K562 (cell line): ENCODE measurements around the gene SBF1. TPM values are rescaled to one million over a fixed set of nuclear protein-coding genes. Genes with fewer than 3 reads are reported as not detected.

ENCODE experiments used
- ATAC-seq: fragments of 200-7000 bp; cut with Tn5 transposase; 3 replicates; pipeline ENCODE4 v1.9.1; 2020; ENCODE audit warnings: moderate library complexity
- BruUV-seq: library from RNA; stranded (reverse); fragments of 400-500 nt; replicated peaks from 2 replicates; lab custom pipeline; 2021; lab: Mats Ljungman, UMichigan
- CTCF ChIA-PET: fragments of 300-600 bp; formaldehyde crosslinking; extraction: SDS; loops from one replicate; lab custom pipeline; 2021; ENCODE audit warnings: low intra/inter-chr PET ratio; lab: Yijun Ruan, JAX
- POLR2A ChIA-PET: fragments of 300-600, 350-650 bp; sonication (Branson Sonifier 250); formaldehyde crosslinking; extraction: SDS; loops from one replicate; lab custom pipeline; 2021; ENCODE audit warnings: antibody characterized with exemption, inconsistent platforms; lab: Yijun Ruan, JAX
- DNase-seq, 4 experiments: peaks; one replicate each; pipeline versions ENCODE4 v3.0.0 to v3.0.0-alpha.2; 2011 to 2018; ENCODE audit warnings: low spot score in 3 of 4, mixed read lengths in 3 of 4; ENCODE audit errors: extremely low read depth in 1 of 4
- FAIRE-seq: peaks from 2 replicates; lab custom pipeline; 2011; peaks lifted over from hg19 to GRCh38; lab: Jason Lieb, UNC
- H2AFZ ChIP-seq: 2 replicates; pipeline ENCODE4 v1.6.0; 2011; ENCODE audit warnings: low read depth, low read length, control low read depth, inconsistent platforms
- H3K27ac ChIP-seq: fragments of 200-600 bp; 3 replicates; pipeline ENCODE4 v1.8.0; 2011; ENCODE audit warnings: low read depth, mild to moderate bottlenecking, control low read depth, inconsistent platforms, low read length, moderate library complexity, mixed read lengths; ENCODE audit errors: extremely low read depth
- H3K27me3 ChIP-seq, 2 experiments: fragments of 300-600 bp in 1 of 2; 2 replicates in 1 of 2; 3 replicates in 1 of 2; pipeline versions ENCODE4 v1.6.0 to v1.8.0; 2011; ENCODE audit warnings: inconsistent platforms in 2 of 2, low read length in 2 of 2, mild to moderate bottlenecking in 1 of 2, mixed read lengths in 1 of 2, moderate library complexity in 1 of 2; ENCODE audit not compliant: control insufficient read depth in 2 of 2, insufficient read depth in 2 of 2
- H3K36me3 ChIP-seq: fragments of 300-600 bp; 3 replicates; pipeline ENCODE4 v1.8.0; 2011; ENCODE audit warnings: mild to moderate bottlenecking, low read length, inconsistent platforms; ENCODE audit not compliant: control insufficient read depth, insufficient read depth
- H3K4me1 ChIP-seq, 2 experiments: fragments of 200-600 bp in 1 of 2; replicated peaks in 1 of 2; 2 replicates in 1 of 2; 3 replicates in 1 of 2; pipeline versions ENCODE4 v1.5.1 to v1.8.0; 2011; ENCODE audit warnings: inconsistent platforms in 2 of 2, low read length in 2 of 2, mild to moderate bottlenecking in 1 of 2, mixed read lengths in 1 of 2, moderate library complexity in 1 of 2; ENCODE audit not compliant: control insufficient read depth in 2 of 2, insufficient read depth in 2 of 2
- H3K4me2 ChIP-seq: 2 replicates; pipeline ENCODE4 v1.6.1; 2011; ENCODE audit warnings: low read length, control low read depth, inconsistent platforms, mixed read lengths; ENCODE audit not compliant: insufficient read depth
- H3K4me3 ChIP-seq: fragments of 200-600 bp; sonication (generic), shearing (Covaris generic); 2 replicates; pipeline ENCODE4 v1.5.1; 2016; ENCODE audit warnings: control low read depth, inconsistent platforms
- H3K79me2 ChIP-seq: fragments of 200-600 bp; 3 replicates; pipeline ENCODE4 v1.8.0; 2011; ENCODE audit warnings: low read length, inconsistent platforms; ENCODE audit not compliant: control insufficient read depth, insufficient read depth
- H3K9ac ChIP-seq, 2 experiments: 2 replicates each; pipeline versions ENCODE4 v1.6.0 to v1.6.1; 2011; ENCODE audit warnings: low read depth in 2 of 2, low read length in 2 of 2, control low read depth in 1 of 2, inconsistent platforms in 1 of 2, mild to moderate bottlenecking in 1 of 2, mixed read lengths in 1 of 2; ENCODE audit not compliant: insufficient read depth in 1 of 2
- H3K9me1 ChIP-seq: one replicate; pipeline ENCODE4 v1.6.0; 2011; ENCODE audit warnings: inconsistent platforms, mild to moderate bottlenecking, low read length, moderate library complexity; ENCODE audit not compliant: control insufficient read depth, insufficient read depth
- H3K9me3 ChIP-seq: replicated peaks from 2 replicates; pipeline ENCODE4 v1.5.1; 2011; ENCODE audit warnings: low read depth, low read length, inconsistent platforms; ENCODE audit not compliant: control insufficient read depth, insufficient read depth
- H4K20me1 ChIP-seq: replicated peaks from 2 replicates; pipeline ENCODE4 v1.6.1; 2011; ENCODE audit warnings: low read length, inconsistent platforms, mixed read lengths; ENCODE audit not compliant: control insufficient read depth, insufficient read depth
- DEAF1 ChIP-seq: fragments of 450-650 bp; formaldehyde crosslinking; IDR thresholded peaks from 2 replicates; pipeline ENCODE4 v1.4.0; 2020; ENCODE audit warnings: mild to moderate bottlenecking, moderate library complexity
- DLX4 ChIP-seq: fragments of 250-450 bp; sonication (Bioruptor Pico); IDR thresholded peaks from 2 replicates; pipeline ENCODE4 v1.6.1; 2021; ENCODE audit warnings: mild to moderate bottlenecking
- DMBX1 ChIP-seq: fragments of 250-450 bp; sonication (Bioruptor Pico); IDR thresholded peaks from 2 replicates; pipeline ENCODE4 v1.8.0; 2022; ENCODE audit warnings: inconsistent platforms, mild to moderate bottlenecking, moderate library complexity, borderline replicate concordance
- LARP7 ChIP-seq: fragments of 450-650 bp; IDR thresholded peaks from 2 replicates; pipeline ENCODE4 v1.6.1; 2016
- RBBP5 ChIP-seq: fragments of 200-600 bp; sonication (generic); IDR thresholded peaks from 2 replicates; pipeline ENCODE4 v1.6.1; 2012; ENCODE audit warnings: borderline replicate concordance, mild to moderate bottlenecking, low read length, control low read depth, inconsistent platforms; ENCODE audit not compliant: insufficient read depth, poor library complexity, severe bottlenecking
- ZBTB17 ChIP-seq: fragments of 450-650 bp; formaldehyde crosslinking; IDR thresholded peaks from 2 replicates; pipeline ENCODE4 v1.4.0; 2020; ENCODE audit warnings: mild to moderate bottlenecking
- ZNF133 ChIP-seq: fragments of 250-450 bp; sonication (Bioruptor Pico); IDR thresholded peaks from 2 replicates; pipeline ENCODE4 v1.4.0; 2020; ENCODE audit warnings: mild to moderate bottlenecking
- ZNF282 ChIP-seq: sonication (generic); formaldehyde crosslinking; IDR thresholded peaks from 2 replicates; pipeline ENCODE4 v1.8.1; 2023; ENCODE audit warnings: missing genetic modification reagents
- ZNF395 ChIP-seq: fragments of 200-800 bp; sonication (Bioruptor generic); IDR thresholded peaks from 2 replicates; pipeline ENCODE4 v1.6.1; 2017; ENCODE audit warnings: missing genetic modification characterization, missing compliant biosample characterization
- WGBS: fragments of 100-300 bp; shearing (Covaris generic); methylation state at CpG from one replicate; pipeline ENCODE4 v1.1.6; 2016; ENCODE audit warnings: low coverage, mixed read lengths; ENCODE audit not compliant: insufficient coverage; ENCODE audit errors: missing lambda C conversion rate; 5-methylcytosine and 5-hydroxymethylcytosine counted together
- in situ Hi-C: fragments of 300-500 bp; cut with MboI; formaldehyde crosslinking; loops from 4 replicates; pipeline ENCODE4 v1.15.0; 2018; ENCODE audit warnings: inconsistent platforms, mixed read lengths
- intact Hi-C: fragments of 100-400 bp; cut with micrococcal nuclease; formaldehyde crosslinking; loops from 2 replicates; pipeline ENCODE4 v1.14.2; 2022
- polyA plus RNA-seq, 8 experiments: library from polyadenylated mRNA; depleted of rRNA in 4 of 8; stranded (reverse) in 5 of 8; unstranded in 3 of 8; fragments of >200 nt; fragmentation: Nextera tagmentation in 2 of 8; fragmentation: Illumina TruSeq in 1 of 8; extraction: Ambion mirVana in 2 of 8; extraction: Trizol in 1 of 8; gene quantifications; 2 replicates each; pipeline versions ENCODE4 v1.2.1 to v1.2.3, GENCODE V29; 2011 to 2014; ENCODE audit warnings: inconsistent platforms in 1 of 8, missing spikeins in 1 of 8
- total RNA-seq, 7 experiments: library from RNA; depleted of rRNA in 6 of 7; stranded (reverse); fragments of >200 nt in 6 of 7; fragmentation: Illumina TruSeq in 2 of 7; extraction: Trizol in 2 of 7; gene quantifications; 2 replicates each; pipeline versions ENCODE4 v1.2.1 to v1.2.3, GENCODE V29; 2011 to 2021; ENCODE audit warnings: low replicate concordance in 1 of 7

Gene SBF1
- total and polyA plus RNA-seq, 9 of the 15 experiments (the other 6 are each of a cell fraction or from before 2014, with no cell fraction given) = 0.44 to 50.4 (median 11.4) TPM

GRCh38 chr22:50400406-50400805 lies 74.4 kb downstream of the SBF1 start:
- H3K79me2 ChIP-seq = peaks cover 3% of the 10 kb centered on the region; the same call in 1 of the 3 replicates
- no peak overlapping the region for H3K9ac ChIP-seq
- FAIRE-seq (no peak), ATAC-seq (no peak), DNase-seq (no peak)
- TF ChIP-seq ZNF282 (CRISPR knock-in tag) = no peak
- no peak for TF ChIP-seq DMBX1 (CRISPR knock-in tag)
- TF ChIP-seq ZNF133 (CRISPR knock-in tag) = no peak
- no peak for TF ChIP-seq DLX4
- no peak for TF ChIP-seq ZBTB17 (CRISPR knock-in tag)
- TF ChIP-seq LARP7 = no peak
- TF ChIP-seq RBBP5 = no peak
- TF ChIP-seq ZNF395 (CRISPR knock-in tag) = no peak
- TF ChIP-seq DEAF1 (CRISPR knock-in tag) = no peak
- H3K27ac ChIP-seq = no peak overlapping the region
- no peaks in the 10 kb centered on the region for H3K27me3 ChIP-seq
- no peak overlapping the region for H3K4me2 ChIP-seq
- in situ Hi-C loops (no loop called here), intact Hi-C loops (no loop called here)
- POLR2A ChIA-PET = interaction anchor here (0.9 kb wide), 1 partner anchor 41 kb away, joined by 3 read pairs; no protein-coding TSS in a partner anchor
- H3K4me1 ChIP-seq = no peaks in the 10 kb centered on the region; a peak in 1 of 5 replicates
- no TSS peak for BruUV-seq
- H3K9me3 ChIP-seq = no peaks in the 10 kb centered on the region
- H3K9me1 ChIP-seq = no peaks in the 10 kb centered on the region
- H2AFZ ChIP-seq = no peak overlapping the region
- no peak overlapping the region for H3K4me3 ChIP-seq
- H4K20me1 ChIP-seq = no peaks in the 10 kb centered on the region
- CTCF ChIA-PET = interaction anchor here (0.6 kb wide), 1 partner anchor 94 kb away, joined by 5 read pairs; no protein-coding TSS in a partner anchor
- 86% methylated on average over 4 of the region's 4 CpGs for WGBS
- H3K36me3 ChIP-seq = peaks cover 51% of the 10 kb centered on the region; the same call in 2 of the 3 replicates
